IgD-negative memory B cell (primary cell): ENCODE results near the gene ETV3L. TPM values are rescaled to one million over a fixed set of nuclear protein-coding genes. Genes with fewer than 3 reads are reported as not detected.

Source experiments
- H3K27ac Mint-ChIP-seq, 3 donors: one replicate each; pipeline ENCODE4 v1.8.0; 2020 to 2022; ENCODE audit warnings: mild to moderate bottlenecking in 3 of 3, mixed read lengths in 3 of 3, moderate library complexity in 1 of 3
- H3K27me3 Mint-ChIP-seq: one replicate; pipeline ENCODE4 v1.8.0; 2021; ENCODE audit warnings: mixed read lengths
- H3K36me3 Mint-ChIP-seq: one replicate; pipeline ENCODE4 v1.8.0; 2020; ENCODE audit warnings: mild to moderate bottlenecking, mixed read lengths
- H3K4me1 Mint-ChIP-seq, 3 donors: one replicate each; pipeline ENCODE4 v1.8.0; 2020 to 2022; ENCODE audit warnings: mixed read lengths in 3 of 3, mild to moderate bottlenecking in 1 of 3
- H3K4me3 Mint-ChIP-seq, 4 donors: one replicate each; pipeline ENCODE4 v1.8.0; 2020 to 2022; ENCODE audit warnings: mild to moderate bottlenecking in 4 of 4, mixed read lengths in 4 of 4, moderate library complexity in 3 of 4
- H3K9me3 Mint-ChIP-seq, 3 donors: one replicate each; pipeline ENCODE4 v1.8.0; 2020 to 2021; ENCODE audit warnings: mixed read lengths in 3 of 3, mild to moderate bottlenecking in 1 of 3
- polyA plus RNA-seq: library from polyadenylated mRNA; unstranded; fragments of 300-500 nt; fragmentation: Illumina TruSeq; gene quantifications from one replicate; pipeline ENCODE4 v1.2.3, GENCODE V29; 2021

The ETV3L gene
- polyA plus RNA-seq, 1 donor from 2014 or later, result not detected

DNA sequence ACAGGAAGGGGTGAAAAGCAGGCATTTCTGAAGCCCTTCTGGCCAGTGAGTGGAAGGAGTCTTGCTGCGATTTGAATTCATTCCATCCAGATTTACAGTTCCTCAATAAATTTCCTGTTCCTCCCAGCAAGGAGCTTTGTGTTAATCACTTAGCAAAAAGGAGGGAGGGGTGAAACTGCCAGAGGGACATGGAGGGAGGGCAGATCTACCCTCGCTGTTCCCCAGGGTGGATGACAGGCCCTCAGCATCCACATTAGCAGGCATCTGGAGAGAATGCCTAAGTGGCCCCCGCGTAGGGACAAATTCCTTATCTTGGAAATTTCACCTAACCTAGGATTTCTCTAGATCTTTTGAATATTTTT, 37.4 kb upstream of the ETV3L start:
- Mint-ChIP-seq H3K36me3 (peaks cover 14% of the 10 kb centered on the region), H3K27me3 (no peaks in the 10 kb centered on the region), H3K4me1 (peaks cover 32 to 43% (median 35%) of the 10 kb centered on the region in 3 donors), H3K27ac (peak overlapping the region in 2 of 3 donors; percentile 90 to 98), H3K9me3 (no peaks in the 10 kb centered on the region), H3K4me3 (peak overlapping the region; percentile 88 to 98 (median 96))

GRCh38 chr1:157136133-157136532, 36.5 kb upstream of the ETV3L start:
- H3K27ac Mint-ChIP-seq, result peak overlapping the region in 2 of 3 donors; percentile 30 to 90
- no peaks in the 10 kb centered on the region for H3K9me3 Mint-ChIP-seq
- H3K4me3 Mint-ChIP-seq, result peak overlapping the region in 2 of 4 donors; percentile 61 to 88
- no peaks in the 10 kb centered on the region for H3K27me3 Mint-ChIP-seq
- H3K4me1 Mint-ChIP-seq, result peaks cover 32 to 43% (median 35%) of the 10 kb centered on the region in 3 donors
- peaks cover 17% of the 10 kb centered on the region for H3K36me3 Mint-ChIP-seq

GRCh38 chr1:157135646-157136045, 36.0 kb upstream of the ETV3L start:
- H3K27me3 Mint-ChIP-seq, result no peaks in the 10 kb centered on the region
- peaks cover 32 to 43% (median 35%) of the 10 kb centered on the region in 3 donors for H3K4me1 Mint-ChIP-seq
- peaks cover 17% of the 10 kb centered on the region for H3K36me3 Mint-ChIP-seq
- H3K4me3 Mint-ChIP-seq, result peak overlapping the region in 1 of 4 donors; percentile 88
- H3K9me3 Mint-ChIP-seq, result no peaks in the 10 kb centered on the region
- H3K27ac Mint-ChIP-seq, result peak overlapping the region in 1 of 3 donors; percentile 37

DNA sequence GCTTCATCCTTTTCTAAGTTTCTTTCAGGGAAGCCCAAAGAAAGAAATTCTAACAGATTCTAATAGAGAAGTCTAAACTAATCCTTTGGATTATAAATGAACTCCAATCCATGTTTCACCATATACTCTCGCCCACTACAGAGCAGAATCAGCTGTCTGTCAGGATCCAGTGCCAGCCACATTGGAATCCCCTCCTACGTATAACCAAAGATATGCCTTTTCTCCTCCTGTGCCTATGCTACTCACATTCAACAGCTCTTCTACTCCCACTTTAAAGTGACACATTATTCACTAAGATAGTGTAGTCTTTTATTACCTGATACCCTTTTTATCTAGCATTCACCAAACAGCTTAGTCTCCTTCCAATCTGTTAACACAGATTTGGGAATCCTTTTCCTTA, 35.5 kb upstream of the ETV3L start:
- Mint-ChIP-seq H3K4me3 (peak overlapping the region in 2 of 4 donors; percentile 57 to 77), H3K27me3 (no peaks in the 10 kb centered on the region), H3K36me3 (peaks cover 17% of the 10 kb centered on the region), H3K27ac (peak overlapping the region in 1 of 3 donors; percentile 19), H3K9me3 (no peaks in the 10 kb centered on the region), H3K4me1 (peaks cover 32 to 43% (median 35%) of the 10 kb centered on the region in 3 donors)

- Mint-ChIP-seq H3K9me3 (no peaks in the 10 kb centered on the region), H3K27me3 (no peaks in the 10 kb centered on the region), H3K36me3 (peaks cover 17% of the 10 kb centered on the region), H3K27ac (peak overlapping the region in 1 of 3 donors; percentile 19), H3K4me3 (peak overlapping the region in 1 of 4 donors; percentile 57), H3K4me1 (peaks cover 31 to 40% (median 34%) of the 10 kb centered on the region in 3 donors)
These were observed 34.8 kb upstream of the ETV3L start for GRCh38 chr1:157134442-157134841.

DNA sequence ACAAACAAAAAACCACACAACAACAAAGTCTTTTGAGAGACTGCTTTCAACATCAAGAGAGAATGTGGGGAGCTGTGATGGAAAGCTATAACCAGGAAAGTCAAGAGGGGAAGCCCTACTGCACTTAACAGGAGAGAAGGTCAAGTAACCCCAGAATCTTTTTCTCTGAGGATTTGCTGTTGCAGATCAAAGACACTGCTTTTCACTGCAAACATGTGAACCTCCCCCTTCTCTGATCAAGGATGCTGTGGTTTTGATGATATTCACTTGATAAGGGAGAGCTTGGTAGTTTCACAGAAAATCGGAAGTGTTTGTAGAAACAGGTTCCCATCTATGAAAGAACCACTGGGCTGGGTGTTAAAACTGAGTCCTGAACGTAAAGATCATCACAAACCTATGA, 33.8 kb upstream of the ETV3L start:
- peaks cover 17% of the 10 kb centered on the region for H3K36me3 Mint-ChIP-seq
- no peaks in the 10 kb centered on the region for H3K9me3 Mint-ChIP-seq
- peak overlapping the region in 1 of 3 donors; percentile 8 for H3K27ac Mint-ChIP-seq
- H3K4me1 Mint-ChIP-seq, result peaks cover 24 to 32% (median 28%) of the 10 kb centered on the region in 3 donors
- peak overlapping the region in 1 of 4 donors; percentile 45 for H3K4me3 Mint-ChIP-seq
- H3K27me3 Mint-ChIP-seq, result no peaks in the 10 kb centered on the region

DNA sequence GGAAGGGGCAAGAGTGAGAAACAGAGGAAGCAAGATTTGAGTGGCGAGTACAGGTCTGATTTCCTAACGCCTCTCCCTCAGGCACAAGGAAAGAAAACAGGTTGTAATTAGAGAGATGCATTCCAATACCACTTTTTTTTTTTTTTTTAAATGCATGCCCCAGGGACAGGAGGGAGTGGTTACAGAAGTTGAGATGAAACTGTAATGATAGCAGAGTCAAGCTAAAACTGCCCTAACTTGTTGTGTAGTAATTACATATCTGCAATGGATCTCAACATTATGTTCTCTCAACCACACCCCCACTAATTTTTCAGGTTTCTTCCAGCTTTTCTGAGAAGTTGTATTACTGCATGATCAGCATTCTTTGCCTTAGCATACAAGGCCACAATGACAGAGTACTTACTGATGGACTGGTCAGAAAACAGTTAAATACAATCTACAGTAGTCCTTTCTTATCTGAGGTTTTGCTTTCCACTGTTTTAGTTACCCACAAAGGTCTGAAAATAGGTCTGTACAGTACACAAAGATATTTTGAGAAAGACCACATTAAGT, 33.1 kb upstream of the ETV3L start:
- Mint-ChIP-seq H3K9me3 (no peaks in the 10 kb centered on the region), H3K4me1 (peaks cover 22 to 32% (median 28%) of the 10 kb centered on the region in 3 donors), H3K27ac (no peak overlapping the region), H3K4me3 (peak overlapping the region in 1 of 4 donors; percentile 45), H3K27me3 (no peaks in the 10 kb centered on the region), H3K36me3 (peaks cover 17% of the 10 kb centered on the region)

DNA sequence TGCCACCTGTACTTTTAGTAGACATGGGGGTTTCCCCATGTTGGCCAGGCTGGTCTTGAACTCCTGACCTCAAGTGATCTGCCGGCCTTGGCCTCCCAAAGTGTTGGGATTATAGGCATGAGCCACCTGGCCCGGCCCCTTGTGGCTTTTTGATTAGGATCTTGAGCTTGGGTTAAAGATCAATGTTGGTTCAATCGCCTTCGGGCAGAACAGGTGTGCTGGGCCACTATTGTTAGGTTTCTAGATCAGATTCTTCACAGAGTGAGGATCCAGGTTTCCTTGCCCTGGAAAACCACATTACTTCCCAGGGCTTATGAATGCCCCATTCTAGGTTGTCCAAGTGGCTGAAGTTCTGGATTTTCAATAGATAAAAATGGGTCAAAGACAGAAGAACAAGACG, 32.5 kb upstream of the ETV3L start:
- Mint-ChIP-seq H3K27ac (no peak overlapping the region), H3K9me3 (no peaks in the 10 kb centered on the region), H3K36me3 (peaks cover 13% of the 10 kb centered on the region), H3K4me3 (peak overlapping the region in 1 of 4 donors; percentile 45), H3K4me1 (peaks cover 16 to 27% (median 24%) of the 10 kb centered on the region in 3 donors), H3K27me3 (no peaks in the 10 kb centered on the region)

- no peaks in the 10 kb centered on the region for H3K9me3 Mint-ChIP-seq
- peaks cover 13% of the 10 kb centered on the region for H3K36me3 Mint-ChIP-seq
- no peak overlapping the region for H3K4me3 Mint-ChIP-seq
- H3K4me1 Mint-ChIP-seq, result peaks cover 8 to 19% (median 16%) of the 10 kb centered on the region in 3 donors
- H3K27me3 Mint-ChIP-seq, result no peaks in the 10 kb centered on the region
- no peak overlapping the region for H3K27ac Mint-ChIP-seq
These were observed 31.7 kb upstream of the ETV3L start for GRCh38 chr1:157131281-157131680.

- H3K9me3 Mint-ChIP-seq, result no peaks in the 10 kb centered on the region
These were observed 25.2 kb upstream of the ETV3L start for GRCh38 chr1:157124855-157125254.

DNA sequence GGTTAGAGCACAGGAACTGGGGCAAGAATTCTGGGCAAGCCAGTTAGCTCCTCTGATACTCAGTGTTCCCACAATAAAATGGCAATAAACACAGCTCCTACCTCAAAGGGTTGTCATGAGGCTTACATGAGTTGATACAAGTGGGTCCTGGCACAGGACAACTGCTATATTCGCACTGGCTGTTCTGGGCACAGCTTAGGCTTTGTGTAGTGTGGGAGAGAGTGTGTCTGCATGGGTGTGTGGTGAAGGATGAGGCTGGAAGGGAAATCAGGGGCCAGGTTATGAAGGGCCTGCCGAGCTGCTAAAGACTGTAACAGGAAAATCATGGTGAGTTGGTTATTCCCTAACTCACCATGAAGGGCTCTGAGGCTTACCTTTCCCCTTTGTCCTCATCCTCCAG, 19.8 kb upstream of the ETV3L start:
- H3K27ac Mint-ChIP-seq, result peak overlapping the region in 1 of 3 donors; percentile 87
- H3K27me3 Mint-ChIP-seq, result peaks cover 2% of the 10 kb centered on the region
- peaks cover 3% of the 10 kb centered on the region for H3K36me3 Mint-ChIP-seq
- peaks cover 9 to 10% (median 9%) of the 10 kb centered on the region in 3 donors for H3K4me1 Mint-ChIP-seq
- H3K9me3 Mint-ChIP-seq, result no peaks in the 10 kb centered on the region
- no peak overlapping the region for H3K4me3 Mint-ChIP-seq

More at GRCh38 chr1:157124855-157125254, 25.2 kb upstream of the ETV3L start:
- Mint-ChIP-seq H3K36me3 (peaks cover 2% of the 10 kb centered on the region), H3K4me3 (peak overlapping the region in 1 of 4 donors; percentile 68), H3K4me1 (peaks cover 0 to 6% (median 2%) of the 10 kb centered on the region in 3 donors), H3K27me3 (no peaks in the 10 kb centered on the region), H3K27ac (no peak overlapping the region)

GRCh38 chr1:157119008-157119407, 19.4 kb upstream of the ETV3L start:
- H3K27ac Mint-ChIP-seq, result peak overlapping the region in 1 of 3 donors; percentile 87
- H3K4me1 Mint-ChIP-seq, result peaks cover 7 to 10% (median 9%) of the 10 kb centered on the region in 3 donors
- H3K9me3 Mint-ChIP-seq, result no peaks in the 10 kb centered on the region
- no peak overlapping the region for H3K4me3 Mint-ChIP-seq
- H3K27me3 Mint-ChIP-seq, result peaks cover 2% of the 10 kb centered on the region
- H3K36me3 Mint-ChIP-seq, result peaks cover 3% of the 10 kb centered on the region

GRCh38 chr1:157117527-157118057, 18.0 kb upstream of the ETV3L start:
- peaks cover 3% of the 10 kb centered on the region for H3K36me3 Mint-ChIP-seq
- no peak overlapping the region for H3K4me3 Mint-ChIP-seq
- no peaks in the 10 kb centered on the region for H3K9me3 Mint-ChIP-seq
- no peak overlapping the region for H3K27ac Mint-ChIP-seq
- peaks cover 2% of the 10 kb centered on the region for H3K27me3 Mint-ChIP-seq
- peaks cover 4 to 9% (median 7%) of the 10 kb centered on the region in 3 donors for H3K4me1 Mint-ChIP-seq

- no peak overlapping the region for H3K4me3 Mint-ChIP-seq
- no peaks in the 10 kb centered on the region for H3K9me3 Mint-ChIP-seq
These were observed 17.1 kb upstream of the ETV3L start for GRCh38 chr1:157116737-157117103.

DNA sequence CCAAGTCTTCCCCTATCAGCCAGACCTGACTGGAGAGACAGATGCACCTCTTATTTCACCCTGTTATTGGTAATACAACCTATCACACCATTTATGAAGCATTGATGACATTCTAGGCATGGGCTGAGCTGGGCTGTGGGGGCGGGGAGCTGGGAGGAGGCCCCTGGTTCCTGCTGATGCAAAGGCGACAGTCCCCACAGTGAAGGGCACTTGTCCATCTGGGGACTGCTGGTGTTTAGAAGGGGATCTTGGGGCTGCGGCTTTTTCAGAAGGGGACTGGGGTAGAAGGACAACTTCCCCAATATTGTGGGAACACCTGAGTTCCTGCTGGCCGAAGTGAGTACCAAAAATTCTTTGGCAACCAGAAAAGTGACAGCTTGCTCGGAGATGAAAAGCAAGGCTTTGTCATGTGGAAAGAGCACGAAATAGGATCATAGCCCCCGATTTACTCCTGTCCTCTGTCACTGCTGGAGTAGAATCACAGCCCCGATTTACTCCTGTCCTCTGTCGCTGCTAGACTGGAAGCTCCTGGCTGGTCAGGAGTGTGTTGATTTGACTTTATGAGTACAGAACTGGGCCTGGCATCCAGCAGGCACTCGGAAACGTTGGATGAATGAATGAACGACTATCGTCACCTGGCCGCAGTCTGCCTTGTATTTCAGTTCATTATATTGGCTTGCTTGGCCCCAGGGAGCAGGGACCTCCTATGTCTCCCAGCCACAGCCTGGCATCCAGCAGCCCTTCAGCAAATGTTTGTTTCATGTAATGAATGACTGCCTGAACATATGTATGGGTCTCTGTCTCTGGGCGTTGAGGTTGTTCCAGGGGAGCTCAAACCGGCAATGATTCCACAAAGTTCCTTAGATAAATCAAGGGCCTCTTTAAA, 16.5 kb upstream of the ETV3L start:
- Mint-ChIP-seq H3K9me3 (no peaks in the 10 kb centered on the region), H3K4me3 (peak overlapping the region in 1 of 4 donors; percentile 60), H3K27ac (no peak overlapping the region), H3K4me1 (peaks cover 4 to 9% (median 7%) of the 10 kb centered on the region in 3 donors), H3K36me3 (peaks cover 3% of the 10 kb centered on the region), H3K27me3 (peaks cover 2% of the 10 kb centered on the region)

More at GRCh38 chr1:157116737-157117103, 17.1 kb upstream of the ETV3L start:
- Mint-ChIP-seq H3K27ac (no peak overlapping the region), H3K4me1 (peaks cover 4 to 9% (median 7%) of the 10 kb centered on the region in 3 donors), H3K27me3 (peaks cover 2% of the 10 kb centered on the region), H3K36me3 (peaks cover 3% of the 10 kb centered on the region)
